Heart left ventricle (tissue), 16 donors: ENCODE data around the gene WDR86. TPM values are rescaled to one million over a fixed set of nuclear protein-coding genes. Genes with fewer than 3 reads are reported as not detected.

Experiments used
- ATAC-seq, 4 donors: fragments of 200-7000 bp; cut with Tn5 transposase; one replicate each; pipeline ENCODE4 v1.9.1; 2020 to 2022; ENCODE audit warnings: moderate library complexity in 4 of 4, mild to moderate bottlenecking in 3 of 4, moderate number of reproducible peaks in 1 of 4
- DNase-seq, 5 donors: peaks; one replicate each; pipeline ENCODE4 v3.0.0-alpha.2; 2020
- H3K27ac ChIP-seq, 12 donors: fragments of 200-600 bp; sonication (generic) in 4 of 12; one replicate each; pipeline versions ENCODE4 v1.5.0 to v1.8.0; 2016 to 2022; ENCODE audit warnings: mild to moderate bottlenecking in 2 of 12
- H3K27me3 ChIP-seq, 9 donors: fragments of 200-600 bp; sonication (generic) in 2 of 9; one replicate each; pipeline versions ENCODE4 v1.5.1 to v1.8.0; 2016 to 2022; ENCODE audit warnings: mild to moderate bottlenecking in 3 of 9
- H3K36me3 ChIP-seq, 9 donors: fragments of 200-600 bp; sonication (generic) in 2 of 9; one replicate each; pipeline versions ENCODE4 v1.5.0 to v1.8.0; 2018 to 2022; ENCODE audit warnings: mild to moderate bottlenecking in 2 of 9
- H3K4me1 ChIP-seq, 12 donors: fragments of 200-600 bp; sonication (generic) in 4 of 12; one replicate each; pipeline versions ENCODE4 v1.5.0 to v1.8.0; 2016 to 2022; ENCODE audit warnings: mild to moderate bottlenecking in 3 of 12
- H3K4me3 ChIP-seq, 12 donors: fragments of 200-600 bp; sonication (generic) in 4 of 12; one replicate each; pipeline versions ENCODE4 v1.5.0 to v1.8.0; 2017 to 2022; ENCODE audit warnings: mild to moderate bottlenecking in 9 of 12, moderate library complexity in 4 of 12
- H3K9me3 ChIP-seq, 12 donors: fragments of 200-600 bp; sonication (generic) in 4 of 12; one replicate each; pipeline versions ENCODE4 v1.5.0 to v1.8.0; 2016 to 2022; ENCODE audit warnings: mild to moderate bottlenecking in 1 of 12
- POLR2A ChIP-seq, 2 donors: fragments of 450-650 bp; IDR thresholded peaks; one replicate each; pipeline ENCODE4 v1.6.1; 2017; ENCODE audit warnings: antibody characterized with exemption in 2 of 2, mild to moderate bottlenecking in 2 of 2, moderate library complexity in 2 of 2
- WGBS, 4 donors: extraction: QIAGEN DNeasy Blood & Tissue Kit in 2 of 4; methylation state at CpG; one replicate each; pipeline versions ENCODE4 v1.1.5 to v1.1.7; 2013 to 2018; 5-methylcytosine and 5-hydroxymethylcytosine counted together
- intact Hi-C, 10 donors: fragments of 100-400 bp; cut with DNase I; formaldehyde crosslinking; loops; one replicate each; pipeline versions ENCODE4 v1.11.1 to v1.14.2; 2022
- polyA plus RNA-seq, 2 donors: library from polyadenylated mRNA; stranded (reverse); fragments of 200-250 nt; gene quantifications; one replicate each; pipeline ENCODE4 v1.2.3, GENCODE V29; 2013
- total RNA-seq, 9 donors: library from RNA; depleted of rRNA in 2 of 9; stranded (reverse); fragments of >200 nt in 2 of 9; fragmentation: NEBNext Ultra II Directional in 3 of 9; extraction: Animal tissue kit (Norgen Biotek cat#: 25700) in 3 of 9; gene quantifications; one replicate each; pipeline versions ENCODE4 v1.1.0 to v1.2.4, GENCODE V29; 2016 to 2023
- TF ChIP-seq, protein P1 (sequence below), 12 donors: fragments of 200-600 bp; sonication (generic) in 4 of 12; IDR thresholded peaks; one replicate each; pipeline versions ENCODE4 v1.5.0 to v1.8.0; 2018 to 2022; ENCODE audit warnings: antibody characterized with exemption in 12 of 12, mild to moderate bottlenecking in 5 of 12
- donor health status: ischemic (EF 13 %, LVEDD 7.1; RV severe dilation, severe dysfunction).
- donor health status: healthy with polysubstance abuse.
- donor health status: DM: no; HTN: yes; CAD: no.
- donor health status: DM: no; HTN: no; CAD: no.
- donor health status: ischemic (EF 25% LVEDD 6.9; RV normal size, moderate dysfunction).
- donor health status: ischemic (EF 25% LVEDD 5.7; RV mildly dilated, moderate dysfunction).
- donor health status: healthy.
- donor health status: DM: yes; HTN: yes; CAD: no.
- donor health status: ischemic (EF 35%, LVEDD 5.7; RV mildly dilated, moderate dysfunction).
- donor health status: nonischemic (EF 11% LVEDD 7.7; RV severe dilation, severe dysfunction).
- donor health status: DM: yes; HTN: yes; CAD: no.
- donor health status: PGD.
- donor health status: ischemic (EF 29% LVEDD 5.4; RV normal size, mild dysfunction).
- donor health status: nonischemic (EF 23%, LVEDD 6.1; RV moderate dilation, normal function).

WDR86 gene
- total and polyA plus RNA-seq, 11 donors = 0.37 to 1.7 (median 0.52) TPM; not detected in 5

GRCh38 chr7:151411551-151411950 lies 1.7 kb upstream of the WDR86 start:
- no peak for TF ChIP-seq POLR2A (IDR thresholded peaks at IDR 0.05)
- TF ChIP-seq, protein P1, sequence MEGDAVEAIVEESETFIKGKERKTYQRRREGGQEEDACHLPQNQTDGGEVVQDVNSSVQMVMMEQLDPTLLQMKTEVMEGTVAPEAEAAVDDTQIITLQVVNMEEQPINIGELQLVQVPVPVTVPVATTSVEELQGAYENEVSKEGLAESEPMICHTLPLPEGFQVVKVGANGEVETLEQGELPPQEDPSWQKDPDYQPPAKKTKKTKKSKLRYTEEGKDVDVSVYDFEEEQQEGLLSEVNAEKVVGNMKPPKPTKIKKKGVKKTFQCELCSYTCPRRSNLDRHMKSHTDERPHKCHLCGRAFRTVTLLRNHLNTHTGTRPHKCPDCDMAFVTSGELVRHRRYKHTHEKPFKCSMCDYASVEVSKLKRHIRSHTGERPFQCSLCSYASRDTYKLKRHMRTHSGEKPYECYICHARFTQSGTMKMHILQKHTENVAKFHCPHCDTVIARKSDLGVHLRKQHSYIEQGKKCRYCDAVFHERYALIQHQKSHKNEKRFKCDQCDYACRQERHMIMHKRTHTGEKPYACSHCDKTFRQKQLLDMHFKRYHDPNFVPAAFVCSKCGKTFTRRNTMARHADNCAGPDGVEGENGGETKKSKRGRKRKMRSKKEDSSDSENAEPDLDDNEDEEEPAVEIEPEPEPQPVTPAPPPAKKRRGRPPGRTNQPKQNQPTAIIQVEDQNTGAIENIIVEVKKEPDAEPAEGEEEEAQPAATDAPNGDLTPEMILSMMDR (IDR thresholded peaks at IDR 0.05) = no peak
- H3K27me3 ChIP-seq = peaks cover 18 to 62% (median 30%) of the 10 kb centered on the region in 9 donors
- no peak overlapping the region for H3K27ac ChIP-seq
- ATAC-seq (no peak), DNase-seq (no peak)
- no peaks in the 10 kb centered on the region for H3K36me3 ChIP-seq
- no peak overlapping the region for H3K4me3 ChIP-seq
- peaks cover 0 to 33% (median 13%) of the 10 kb centered on the region in 12 donors for H3K4me1 ChIP-seq
- intact Hi-C loops = no loop called here
- WGBS, 4 donors = 66 to 80% (median 74%) methylated on average over 6 of the region's 6 CpGs
- no peaks in the 10 kb centered on the region for H3K9me3 ChIP-seq

DNA sequence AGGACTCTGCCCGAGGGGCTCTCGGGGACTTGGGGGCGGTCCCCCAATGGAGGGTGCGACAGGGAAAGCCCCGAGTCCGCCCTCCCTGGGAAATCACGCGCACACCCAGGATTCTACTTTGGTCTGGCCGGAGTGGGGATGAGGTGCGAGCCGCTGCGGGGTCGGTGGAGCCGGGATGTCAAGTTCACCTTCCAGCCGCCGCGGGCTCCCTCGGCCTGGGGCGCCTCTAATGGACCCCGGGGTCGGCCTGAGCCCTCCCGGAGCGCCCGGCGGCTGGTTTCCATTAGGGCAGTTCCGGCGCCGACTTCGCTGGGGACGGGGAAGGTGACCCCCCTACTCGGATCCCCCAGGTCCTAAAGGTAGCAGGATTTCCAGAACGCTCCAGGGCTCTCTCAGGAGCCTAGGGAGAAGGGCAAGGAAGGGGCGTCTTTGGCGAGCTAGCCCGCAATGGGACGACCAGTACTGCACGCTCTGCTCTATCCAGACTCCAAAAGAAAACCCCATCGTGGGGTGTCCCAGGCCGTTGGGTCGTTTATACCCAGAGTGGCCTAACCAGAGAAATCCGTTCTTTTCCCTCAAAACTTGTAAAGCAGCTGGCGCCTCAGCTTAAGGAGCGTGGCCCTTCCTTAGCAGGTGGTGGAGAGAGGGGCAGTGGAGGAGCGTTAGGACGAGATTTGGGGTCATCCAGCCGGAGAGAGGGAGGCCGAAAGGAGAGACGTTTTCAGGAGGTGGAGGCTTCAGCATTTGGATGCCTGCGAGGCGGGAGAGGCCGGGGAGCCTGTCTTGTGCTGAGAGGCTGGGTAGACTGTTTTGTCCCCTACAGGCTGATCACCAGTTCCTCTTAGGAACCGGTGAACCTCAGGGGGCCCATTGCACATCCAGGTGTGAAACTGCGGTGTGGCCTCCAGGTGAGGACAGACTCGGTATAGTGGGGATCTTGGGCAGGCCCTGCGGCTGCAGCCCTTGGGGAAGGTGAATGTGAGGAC lies 860 bp upstream of the WDR86 start:
- H3K27me3 ChIP-seq = peaks cover 18 to 59% (median 26%) of the 10 kb centered on the region in 9 donors
- DNase-seq = no peak

DNA sequence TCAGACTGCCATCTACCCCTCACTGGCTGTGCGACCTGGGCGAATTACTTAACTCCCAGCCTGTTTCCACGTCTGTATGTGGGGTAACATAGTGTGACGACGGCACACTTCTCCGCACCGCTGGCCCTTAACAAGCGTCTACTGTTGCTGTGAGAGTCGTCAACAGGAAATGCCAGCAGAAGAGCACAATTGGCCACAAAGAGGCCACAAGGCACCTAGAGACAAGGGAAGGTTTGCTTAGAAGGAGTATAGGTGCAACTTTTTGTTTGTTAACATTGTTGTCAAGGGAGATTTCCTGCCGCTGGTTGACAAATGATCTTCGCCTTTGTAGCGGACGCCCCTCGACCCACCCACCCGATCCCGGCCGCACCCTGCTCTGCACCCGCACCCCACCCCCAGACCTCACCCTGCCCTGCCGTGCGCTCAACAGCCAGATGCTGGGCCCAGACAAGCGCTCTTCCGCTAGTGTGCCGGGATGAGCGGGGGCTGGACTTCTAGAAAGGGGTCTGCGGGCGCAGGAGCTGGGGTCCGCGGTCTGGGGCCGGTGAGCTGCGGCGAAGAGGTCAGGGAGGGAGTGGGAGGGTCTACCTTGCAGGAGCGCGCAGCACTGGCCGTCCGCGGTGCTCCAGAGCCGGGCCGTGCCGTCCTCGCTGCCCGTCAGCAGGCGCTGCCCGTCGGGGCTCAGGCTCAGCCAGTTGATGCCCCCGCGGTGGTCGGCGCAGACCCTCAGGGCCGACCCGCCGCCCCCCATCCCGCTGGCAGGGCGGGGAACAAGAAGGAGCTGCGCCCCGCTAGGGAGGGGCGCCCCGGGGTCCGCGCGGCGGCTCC lies 785 bp downstream of the WDR86 start:
- Histone ChIP-seq H3K4me1 (peaks cover 0 to 32% (median 14%) of the 10 kb centered on the region in 12 donors), H3K9me3 (no peaks in the 10 kb centered on the region), H3K27me3 (peaks cover 18 to 57% (median 26%) of the 10 kb centered on the region in 9 donors), H3K36me3 (no peaks in the 10 kb centered on the region), H3K4me3 (peak overlapping the region; percentile 28 to 53 (median 48)), H3K27ac (peak overlapping the region in 3 of 12 donors; percentile 24 to 63 (median 46))
- TF ChIP-seq, protein P1 (IDR thresholded peaks at IDR 0.05) = no peak
- no peak for TF ChIP-seq POLR2A (IDR thresholded peaks at IDR 0.05)
- ATAC-seq = peak in 2 of 4 donors; percentile 6 to 17
- DNase-seq = peak in 1 of 5 donors; percentile 62
- WGBS, 4 donors = 18 to 60% (median 29%) methylated on average over 19 to 61 of the region's 61 CpGs
- intact Hi-C loops = no loop called here

More for the DNA sequence above, 860 bp upstream of the WDR86 start:
- H3K27ac ChIP-seq = peak overlapping the region in 1 of 12 donors; percentile 63
- intact Hi-C loops = no loop called here
- ATAC-seq = peak in 2 of 4 donors; percentile 19 to 51
- WGBS, 4 donors = 22 to 24% (median 24%) methylated on average over 49 to 55 of the region's 55 CpGs
- no peaks in the 10 kb centered on the region for H3K9me3 ChIP-seq
- peak overlapping the region; percentile 28 to 53 (median 48) for H3K4me3 ChIP-seq
- peaks cover 0 to 25% (median 13%) of the 10 kb centered on the region in 12 donors for H3K4me1 ChIP-seq
- no peaks in the 10 kb centered on the region for H3K36me3 ChIP-seq
- TF ChIP-seq POLR2A (IDR thresholded peaks at IDR 0.05) = no peak
- TF ChIP-seq, protein P1 (IDR thresholded peaks at IDR 0.05) = no peak
